ENCODE results near the gene DCDC1.

The DCDC1 gene, protein sequence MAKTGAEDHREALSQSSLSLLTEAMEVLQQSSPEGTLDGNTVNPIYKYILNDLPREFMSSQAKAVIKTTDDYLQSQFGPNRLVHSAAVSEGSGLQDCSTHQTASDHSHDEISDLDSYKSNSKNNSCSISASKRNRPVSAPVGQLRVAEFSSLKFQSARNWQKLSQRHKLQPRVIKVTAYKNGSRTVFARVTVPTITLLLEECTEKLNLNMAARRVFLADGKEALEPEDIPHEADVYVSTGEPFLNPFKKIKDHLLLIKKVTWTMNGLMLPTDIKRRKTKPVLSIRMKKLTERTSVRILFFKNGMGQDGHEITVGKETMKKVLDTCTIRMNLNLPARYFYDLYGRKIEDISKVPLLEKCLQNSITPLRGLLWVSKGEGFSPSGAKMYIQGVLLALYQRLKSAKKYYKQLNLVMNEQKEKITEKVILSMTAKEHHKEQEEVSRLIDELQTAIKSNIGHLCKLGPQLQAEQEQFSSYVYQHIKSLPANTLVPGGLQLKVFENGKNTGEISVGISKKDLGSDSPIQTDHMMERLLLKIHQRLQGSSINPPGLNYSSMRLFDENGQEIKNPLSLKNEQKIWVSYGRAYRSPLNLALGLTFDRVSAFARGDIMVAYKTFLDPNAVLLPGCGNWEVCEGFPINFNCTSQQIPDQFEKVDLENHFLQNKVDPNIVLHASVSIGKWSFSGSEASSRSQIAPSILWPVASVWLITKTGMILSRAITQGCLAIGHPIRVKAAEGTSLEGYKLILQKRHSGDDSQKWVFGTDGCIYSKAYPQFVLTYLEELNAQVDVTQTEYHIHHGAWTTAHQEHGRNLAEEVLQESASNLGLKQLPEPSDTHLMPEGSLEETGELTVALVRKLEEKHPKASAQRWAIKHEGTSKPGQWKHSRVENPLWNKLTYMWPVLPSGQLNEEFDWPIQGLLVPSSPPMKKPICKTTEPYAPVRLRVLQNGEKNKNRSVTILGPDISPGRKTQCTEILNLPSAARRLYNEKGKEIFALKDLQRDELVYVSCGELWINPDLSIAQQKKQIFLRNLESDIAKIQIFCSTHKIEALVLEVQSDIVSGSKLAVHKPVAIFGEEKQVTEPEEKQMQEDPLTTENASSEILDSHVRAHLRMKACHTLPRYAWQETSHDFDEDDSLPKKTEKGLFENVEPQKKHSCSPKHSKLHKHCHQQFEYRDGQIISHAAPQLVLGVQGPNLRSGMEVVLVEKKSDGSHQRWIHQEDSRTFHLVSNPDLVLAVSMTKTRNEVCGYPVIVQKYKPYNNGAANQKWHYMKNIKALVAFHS (N-terminal part only)

DNA sequence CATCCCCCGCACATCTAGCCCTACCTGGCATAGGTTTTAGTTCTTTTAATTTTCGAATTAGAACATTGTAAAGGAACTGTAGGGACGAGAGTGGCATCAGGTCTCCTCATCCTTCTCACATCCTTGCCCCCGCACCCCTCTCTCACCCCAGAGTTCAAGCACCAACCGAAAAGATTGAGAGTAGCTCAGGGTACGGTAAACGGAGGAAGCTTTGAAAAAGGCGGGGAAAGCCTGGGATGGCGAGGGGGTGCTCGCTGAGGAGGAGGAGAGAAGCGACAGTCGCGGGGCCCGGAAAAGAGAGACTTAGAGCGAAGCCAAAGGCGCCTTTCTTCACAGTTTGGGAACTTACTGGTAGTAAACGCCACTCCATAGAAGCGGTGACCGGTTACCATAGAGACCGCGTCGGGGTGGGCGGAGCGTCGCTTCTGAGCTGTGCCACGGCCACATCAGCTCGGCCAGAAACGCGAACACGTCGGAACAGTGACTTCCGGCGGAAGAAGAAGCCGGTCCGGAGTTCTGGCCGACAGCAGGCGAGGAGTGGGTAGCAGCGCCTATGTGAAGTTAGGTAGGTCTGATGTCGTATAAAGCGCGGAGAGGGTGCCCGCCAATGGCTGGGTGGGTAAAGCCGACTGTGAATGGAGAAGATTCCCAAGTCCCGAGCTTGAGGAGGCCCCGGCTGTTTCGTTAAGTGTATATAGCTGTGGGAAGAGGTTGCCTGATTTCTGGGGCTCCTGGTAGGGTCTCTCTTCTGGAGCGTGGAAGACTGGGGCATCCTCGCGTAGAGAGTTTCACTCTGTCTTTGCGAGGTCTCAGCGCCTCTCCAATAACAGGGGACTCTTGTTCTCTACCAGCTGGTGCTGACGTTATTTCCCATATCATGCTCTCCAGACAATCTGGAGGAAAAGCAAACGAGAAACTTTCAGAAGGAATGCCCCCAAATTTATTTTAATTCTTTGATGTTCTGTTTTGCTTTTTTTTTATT, at the start of gene DCDC1, which contains the start of gene DNAJC24:
TSS of gene DCDC1 (minus strand) at position 392 of the 982 bp plus-strand sequence. CDS start 41,459 bp downstream, outside the sequence.
TSS of gene DNAJC24 (plus strand) at position 513 of the 982 bp plus-strand sequence. CDS start 889 bp downstream, outside the sequence.
- H3K36me3 Mint-ChIP-seq (ENCODE audit: insufficient read depth), result peaks cover 7% of the 10 kb centered on the region
- peaks cover 40% of the 10 kb centered on the region for H3K4me1 Mint-ChIP-seq
- ATAC-seq (replicated peaks; ENCODE audit: extremely low read depth, poor library complexity, severe bottlenecking) (peak; percentile 97), DNase-seq (ENCODE audit: low spot score in 2 of 2) (peak; percentile 87 to 90)
- peaks cover 6% of the 10 kb centered on the region for H3K27me3 Mint-ChIP-seq
- H3K27ac Mint-ChIP-seq (ENCODE audit: low read depth), result peak within 1 kb of the TSS; percentile 92
- peak within 1 kb of the TSS; percentile 90 for H3K4me3 Mint-ChIP-seq
- H3K9me3 Mint-ChIP-seq, result no peaks in the 10 kb centered on the region

DNA sequence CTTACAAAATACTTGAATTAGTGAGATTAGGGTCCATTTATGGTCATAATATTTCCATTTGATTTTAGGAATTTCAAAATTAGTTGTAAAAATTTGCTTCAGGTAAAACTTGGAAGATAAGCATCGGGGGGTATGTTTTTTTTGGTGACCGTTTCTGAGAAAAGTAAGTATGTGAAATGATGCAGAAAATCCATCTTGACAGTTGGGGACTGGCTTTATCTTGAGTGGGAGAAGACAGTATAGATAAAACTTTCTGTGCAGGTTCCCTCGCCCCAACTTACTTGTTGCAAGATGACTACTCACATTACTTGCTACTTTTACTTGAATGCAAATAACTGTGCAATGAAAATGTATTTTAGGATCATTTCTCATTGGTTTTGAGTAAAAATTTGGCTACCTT, 49.6 kb upstream of the DCDC1 start:
- Mint-ChIP-seq H3K36me3 (ENCODE audit: insufficient read depth) (no peaks in the 10 kb centered on the region), H3K4me3 (no peak overlapping the region), H3K4me1 (no peaks in the 10 kb centered on the region), H3K9me3 (no peaks in the 10 kb centered on the region), H3K27ac (ENCODE audit: low read depth) (no peak overlapping the region), H3K27me3 (no peaks in the 10 kb centered on the region)
- ATAC-seq (replicated peaks; ENCODE audit: extremely low read depth, poor library complexity, severe bottlenecking) (no peak), DNase-seq (ENCODE audit: low spot score in 2 of 2) (no peak)

DNA sequence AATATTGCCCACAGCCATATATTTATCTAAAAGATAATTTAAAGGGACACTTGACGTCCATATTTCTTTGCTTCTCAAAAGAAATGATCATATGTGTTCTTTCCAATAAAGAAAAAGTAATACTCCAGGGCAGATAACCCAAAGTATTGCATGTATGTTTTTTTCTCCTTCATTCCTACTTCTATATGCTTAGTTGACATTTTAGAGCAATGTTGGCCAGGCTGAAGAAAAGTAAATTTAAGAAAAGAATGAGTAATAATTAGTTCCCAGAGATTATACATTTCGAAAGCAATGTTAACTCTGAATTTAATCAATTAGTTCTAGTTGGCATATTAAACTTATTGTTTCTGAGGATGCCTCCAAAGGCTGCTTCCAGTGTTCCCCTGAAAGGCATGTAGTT, 48.3 kb upstream of the DCDC1 start:
- Mint-ChIP-seq H3K9me3 (no peaks in the 10 kb centered on the region), H3K36me3 (ENCODE audit: insufficient read depth) (no peaks in the 10 kb centered on the region), H3K27ac (ENCODE audit: low read depth) (no peak overlapping the region), H3K27me3 (no peaks in the 10 kb centered on the region), H3K4me1 (no peaks in the 10 kb centered on the region), H3K4me3 (no peak overlapping the region)
- ATAC-seq (replicated peaks; ENCODE audit: extremely low read depth, poor library complexity, severe bottlenecking) (no peak), DNase-seq (ENCODE audit: low spot score in 2 of 2) (no peak)

DNA sequence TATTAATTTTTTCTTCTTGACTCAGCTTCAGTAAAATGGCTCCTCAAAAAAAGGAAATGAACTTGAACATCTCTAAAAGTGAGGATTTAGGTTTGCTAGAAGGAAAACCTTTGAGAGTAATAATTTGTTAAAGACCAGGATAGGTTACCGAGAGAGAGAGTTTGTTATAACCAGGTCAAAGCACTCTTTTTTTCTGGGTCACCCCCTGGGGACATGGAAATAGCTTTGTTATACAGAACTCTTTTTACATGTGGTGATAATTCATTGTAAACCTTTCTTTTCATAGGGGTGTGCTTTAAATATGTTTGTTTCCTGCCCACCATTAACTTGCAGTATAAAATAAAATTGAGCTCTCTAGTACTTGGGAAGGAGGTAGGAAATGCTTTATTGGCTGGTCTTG, 47.8 kb upstream of the DCDC1 start:
- Mint-ChIP-seq H3K27ac (ENCODE audit: low read depth) (no peak overlapping the region), H3K4me3 (no peak overlapping the region), H3K27me3 (no peaks in the 10 kb centered on the region), H3K4me1 (no peaks in the 10 kb centered on the region), H3K9me3 (no peaks in the 10 kb centered on the region), H3K36me3 (ENCODE audit: insufficient read depth) (no peaks in the 10 kb centered on the region)
- ATAC-seq (replicated peaks; ENCODE audit: extremely low read depth, poor library complexity, severe bottlenecking) (no peak), DNase-seq (ENCODE audit: low spot score in 2 of 2) (no peak)

DNA sequence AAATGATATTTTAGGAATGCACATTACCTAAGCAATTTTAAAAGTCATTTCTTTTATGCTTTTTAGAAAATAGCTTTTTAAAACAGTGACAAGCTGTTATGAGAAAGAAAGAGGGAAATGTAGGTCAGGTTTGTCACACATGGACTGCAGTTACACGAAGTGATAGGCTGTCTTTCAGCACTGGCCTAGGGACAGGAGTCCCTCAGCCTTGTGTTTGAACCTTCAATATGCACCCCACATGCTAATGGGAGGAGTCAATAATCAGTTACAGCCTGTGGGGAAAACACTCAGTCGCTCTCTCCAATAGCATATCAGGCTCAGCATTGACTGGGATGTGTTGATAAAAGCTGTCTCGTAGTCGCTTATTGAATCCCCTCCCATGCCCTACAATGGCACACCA, 45.9 kb upstream of the DCDC1 start:
- H3K4me3 Mint-ChIP-seq, result no peak overlapping the region
- H3K27ac Mint-ChIP-seq (ENCODE audit: low read depth), result no peak overlapping the region
- H3K27me3 Mint-ChIP-seq, result no peaks in the 10 kb centered on the region
- no peaks in the 10 kb centered on the region for H3K9me3 Mint-ChIP-seq
- H3K4me1 Mint-ChIP-seq, result no peaks in the 10 kb centered on the region
- ATAC-seq (replicated peaks; ENCODE audit: extremely low read depth, poor library complexity, severe bottlenecking) (no peak), DNase-seq (ENCODE audit: low spot score in 2 of 2) (no peak)
- no peaks in the 10 kb centered on the region for H3K36me3 Mint-ChIP-seq (ENCODE audit: insufficient read depth)

DNA sequence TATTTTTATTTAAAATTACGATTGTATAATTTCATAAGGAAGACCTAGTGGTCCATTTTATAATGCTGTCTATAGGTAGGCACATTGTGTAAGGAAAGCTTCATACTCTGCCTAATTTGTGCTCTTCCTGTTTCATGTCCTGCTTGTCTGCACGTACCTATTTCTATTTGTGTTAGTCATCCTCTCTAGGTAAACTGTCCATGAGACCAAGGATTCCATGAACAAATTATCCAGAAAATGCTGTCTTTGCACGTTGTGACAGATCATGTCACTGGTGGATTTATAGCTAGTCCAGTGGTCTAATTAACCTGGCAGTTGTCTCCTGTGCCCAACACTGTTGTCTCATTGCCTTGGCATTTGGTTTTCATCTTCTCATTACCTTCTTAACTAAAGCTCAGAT, 44.8 kb upstream of the DCDC1 start:
- Mint-ChIP-seq H3K27me3 (no peaks in the 10 kb centered on the region), H3K27ac (ENCODE audit: low read depth) (no peak overlapping the region), H3K36me3 (ENCODE audit: insufficient read depth) (no peaks in the 10 kb centered on the region), H3K4me3 (no peak overlapping the region), H3K9me3 (no peaks in the 10 kb centered on the region), H3K4me1 (no peaks in the 10 kb centered on the region)
- ATAC-seq (replicated peaks; ENCODE audit: extremely low read depth, poor library complexity, severe bottlenecking) (no peak), DNase-seq (ENCODE audit: low spot score in 2 of 2) (no peak)

DNA sequence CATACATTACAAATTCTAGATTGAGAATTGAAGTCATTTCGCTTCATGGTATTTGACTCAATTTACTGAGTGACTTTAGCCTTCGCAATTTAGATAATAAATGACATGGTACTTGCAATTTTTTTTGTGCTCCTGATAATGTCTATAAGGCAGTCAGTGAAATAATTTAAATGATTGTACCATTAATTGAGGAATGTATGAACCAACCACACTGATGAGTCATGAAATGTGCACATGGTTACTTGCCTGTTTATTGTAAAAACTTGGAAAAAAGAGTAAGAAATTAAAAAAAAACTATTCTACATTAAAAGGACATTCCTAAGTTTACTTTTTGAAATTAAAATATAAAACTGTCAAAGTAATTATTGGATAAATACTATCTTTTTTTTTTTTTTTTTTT, 43.4 kb upstream of the DCDC1 start:
- no peaks in the 10 kb centered on the region for H3K4me1 Mint-ChIP-seq
- no peak overlapping the region for H3K4me3 Mint-ChIP-seq
- no peaks in the 10 kb centered on the region for H3K27me3 Mint-ChIP-seq
- DNase-seq (ENCODE audit: low spot score in 2 of 2), result no peak
- ATAC-seq (replicated peaks; ENCODE audit: extremely low read depth, poor library complexity, severe bottlenecking), result no peak
- no peaks in the 10 kb centered on the region for H3K9me3 Mint-ChIP-seq
- peaks cover 2% of the 10 kb centered on the region for H3K36me3 Mint-ChIP-seq (ENCODE audit: insufficient read depth)
- no peak overlapping the region for H3K27ac Mint-ChIP-seq (ENCODE audit: low read depth)

DNA sequence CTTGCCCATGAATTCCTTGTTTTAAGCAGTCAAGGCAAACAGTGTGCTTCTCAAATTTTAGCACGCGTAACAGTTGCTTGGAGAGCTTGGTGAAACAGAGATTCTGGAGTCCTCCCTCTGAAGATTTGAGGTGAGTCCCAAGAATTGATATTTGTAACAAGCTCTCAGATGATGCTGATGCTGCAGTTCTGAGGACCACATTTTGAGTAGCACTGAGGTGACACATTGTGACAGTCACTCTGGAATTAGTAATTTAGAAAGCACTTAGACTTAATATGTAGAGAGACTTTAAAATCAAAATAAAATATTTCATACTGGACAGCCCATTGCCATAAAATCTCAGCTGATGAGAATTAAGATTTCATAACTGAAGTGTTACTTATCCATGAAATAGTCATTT, 38.7 kb upstream of the DCDC1 start:
- H3K4me1 Mint-ChIP-seq, result no peaks in the 10 kb centered on the region
- no peaks in the 10 kb centered on the region for H3K9me3 Mint-ChIP-seq
- no peak overlapping the region for H3K27ac Mint-ChIP-seq (ENCODE audit: low read depth)
- no peak overlapping the region for H3K4me3 Mint-ChIP-seq
- no peaks in the 10 kb centered on the region for H3K27me3 Mint-ChIP-seq
- DNase-seq (ENCODE audit: low spot score in 2 of 2) (no peak), ATAC-seq (replicated peaks; ENCODE audit: extremely low read depth, poor library complexity, severe bottlenecking) (no peak)
- peaks cover 6% of the 10 kb centered on the region for H3K36me3 Mint-ChIP-seq (ENCODE audit: insufficient read depth)

DNA sequence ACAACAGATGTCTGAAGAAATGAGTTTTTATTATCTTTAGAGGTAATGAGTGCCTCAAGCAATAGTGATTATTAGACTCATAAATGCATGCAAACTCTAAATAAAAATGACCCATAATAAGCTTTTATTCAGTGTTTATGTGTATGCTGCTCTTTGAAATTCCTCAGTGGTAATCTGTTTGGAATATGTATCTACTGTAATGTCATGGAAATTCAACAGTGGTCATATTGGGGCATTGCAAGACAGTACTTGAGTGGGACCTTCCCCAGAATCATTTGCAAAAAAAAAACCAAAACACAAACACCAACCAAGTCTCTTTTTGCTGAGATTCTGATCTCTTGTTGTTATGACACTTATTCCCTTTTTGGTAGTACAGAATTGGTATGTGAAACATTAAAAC, 35.1 kb upstream of the DCDC1 start:
- Mint-ChIP-seq H3K4me1 (no peaks in the 10 kb centered on the region), H3K36me3 (ENCODE audit: insufficient read depth) (peaks cover 9% of the 10 kb centered on the region), H3K9me3 (no peaks in the 10 kb centered on the region), H3K27me3 (no peaks in the 10 kb centered on the region), H3K27ac (ENCODE audit: low read depth) (no peak overlapping the region), H3K4me3 (no peak overlapping the region)
- ATAC-seq (replicated peaks; ENCODE audit: extremely low read depth, poor library complexity, severe bottlenecking), result no peak
- DNase-seq (ENCODE audit: low spot score in 2 of 2), result no peak

DNA sequence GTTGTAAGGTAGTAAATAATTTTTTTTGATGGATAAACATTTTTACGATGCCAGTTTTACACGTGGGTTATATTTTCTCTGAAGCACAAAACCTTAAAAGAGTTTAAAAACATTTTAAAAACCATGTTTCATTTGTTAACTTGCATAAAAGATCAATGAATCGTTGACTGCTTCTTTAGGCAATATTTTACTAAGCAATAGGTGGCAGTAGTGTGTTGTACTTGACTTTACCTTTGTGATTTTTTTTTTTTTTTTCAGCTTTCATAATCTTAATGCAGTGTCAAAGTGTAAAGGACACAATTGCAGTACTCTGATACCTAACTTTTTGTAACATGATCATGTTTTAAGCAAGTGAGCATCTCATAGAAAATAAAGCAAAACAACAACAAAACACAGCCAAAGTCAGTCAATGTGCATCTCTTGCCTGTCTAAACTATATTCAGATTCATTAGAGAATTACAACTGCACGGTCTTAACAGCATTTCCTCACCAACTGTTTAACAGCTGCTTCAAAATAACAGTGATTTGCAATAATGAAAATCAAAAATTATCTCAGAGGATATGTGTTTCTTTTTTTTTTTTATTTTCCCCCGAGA, 27.8 kb upstream of the DCDC1 start:
- no peak for DNase-seq (ENCODE audit: low spot score in 2 of 2)
- no peak for ATAC-seq (replicated peaks; ENCODE audit: extremely low read depth, poor library complexity, severe bottlenecking)

DNA sequence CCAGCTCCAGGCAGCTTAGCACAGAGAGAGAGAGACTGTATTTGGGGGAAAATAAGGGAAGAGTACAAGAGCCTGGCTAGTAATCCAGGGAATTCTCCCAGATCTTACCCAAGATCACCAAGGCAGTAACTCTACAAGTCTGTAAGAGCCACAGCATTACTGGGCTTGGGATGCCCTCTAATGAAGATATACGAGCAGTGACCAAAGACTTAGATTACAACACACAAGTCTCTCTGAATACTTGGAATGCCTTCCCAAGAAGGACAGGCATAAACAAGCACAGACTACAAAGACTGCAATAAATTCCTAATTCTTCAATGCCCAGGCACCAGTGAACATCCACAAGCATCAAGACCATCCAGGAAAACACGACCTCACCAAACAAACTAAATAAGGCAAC, 17.8 kb upstream of the DCDC1 start:
- Mint-ChIP-seq H3K9me3 (no peaks in the 10 kb centered on the region), H3K27ac (ENCODE audit: low read depth) (peak overlapping the region; percentile 12), H3K36me3 (ENCODE audit: insufficient read depth) (no peaks in the 10 kb centered on the region), H3K4me3 (no peak overlapping the region), H3K4me1 (peaks cover 31% of the 10 kb centered on the region), H3K27me3 (no peaks in the 10 kb centered on the region)
- ATAC-seq (replicated peaks; ENCODE audit: extremely low read depth, poor library complexity, severe bottlenecking) (no peak), DNase-seq (ENCODE audit: low spot score in 2 of 2) (no peak)

More for the DNA sequence above, 27.8 kb upstream of the DCDC1 start:
- H3K4me3 Mint-ChIP-seq, result no peak overlapping the region
- H3K27ac Mint-ChIP-seq (ENCODE audit: low read depth), result no peak overlapping the region
- H3K36me3 Mint-ChIP-seq (ENCODE audit: insufficient read depth), result peaks cover 3% of the 10 kb centered on the region
- H3K27me3 Mint-ChIP-seq, result no peaks in the 10 kb centered on the region
- no peaks in the 10 kb centered on the region for H3K4me1 Mint-ChIP-seq
- H3K9me3 Mint-ChIP-seq, result no peaks in the 10 kb centered on the region
